ENCODE data around the gene TMEM150C.

- TF ChIP-seq CHD1 (IDR thresholded peaks at IDR 0.05; ENCODE audit: low read depth, low read length) (no peak), RFX5 (IDR thresholded peaks at IDR 0.05; ENCODE audit: low read depth, low read length) (no peak), POLR2A (IDR thresholded peaks at IDR 0.05; ENCODE audit: low read depth, low read length) (no peak), CTCF (conservative IDR thresholded peaks at IDR 0.05; ENCODE audit: low read depth, low read length) (no peak), MAFK (IDR thresholded peaks at IDR 0.05; ENCODE audit: low read depth, low read length) (no peak), CEBPB (IDR thresholded peaks at IDR 0.05; ENCODE audit: low read depth, low read length) (no peak), BHLHE40 (IDR thresholded peaks at IDR 0.05; ENCODE audit: low read depth, low read length) (no peak), USF2 (IDR thresholded peaks at IDR 0.05; ENCODE audit: low read depth, low read length) (no peak), FOS (IDR thresholded peaks at IDR 0.05; ENCODE audit: low read depth, low read length) (no peak), MXI1 (IDR thresholded peaks at IDR 0.05; ENCODE audit: borderline replicate concordance, low read depth, low read length) (no peak), RAD21 (IDR thresholded peaks at IDR 0.05; ENCODE audit: low read length) (no peak)
- TF ChIP-seq, protein P1, sequence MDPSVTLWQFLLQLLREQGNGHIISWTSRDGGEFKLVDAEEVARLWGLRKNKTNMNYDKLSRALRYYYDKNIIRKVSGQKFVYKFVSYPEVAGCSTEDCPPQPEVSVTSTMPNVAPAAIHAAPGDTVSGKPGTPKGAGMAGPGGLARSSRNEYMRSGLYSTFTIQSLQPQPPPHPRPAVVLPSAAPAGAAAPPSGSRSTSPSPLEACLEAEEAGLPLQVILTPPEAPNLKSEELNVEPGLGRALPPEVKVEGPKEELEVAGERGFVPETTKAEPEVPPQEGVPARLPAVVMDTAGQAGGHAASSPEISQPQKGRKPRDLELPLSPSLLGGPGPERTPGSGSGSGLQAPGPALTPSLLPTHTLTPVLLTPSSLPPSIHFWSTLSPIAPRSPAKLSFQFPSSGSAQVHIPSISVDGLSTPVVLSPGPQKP (IDR thresholded peaks at IDR 0.05; ENCODE audit: borderline replicate concordance, low read depth, low read length) = no peak
These were observed 126.8 kb downstream of the TMEM150C start for GRCh38 chr4:82434949-82435348.
